Mesodermal cell (in vitro differentiated cells): ENCODE data around the gene CHD9.

ENCODE experiments used
- H3K27ac ChIP-seq: 2 replicates; pipeline ENCODE4 v1.7.0; 2013; ENCODE audit warnings: mild to moderate bottlenecking, low read depth, low read length, moderate library complexity; ENCODE audit not compliant: severe bottlenecking
- H3K36me3 ChIP-seq: 2 replicates; pipeline ENCODE4 v1.7.1; 2013; ENCODE audit warnings: mild to moderate bottlenecking, low read length, moderate library complexity; ENCODE audit not compliant: control insufficient read depth, insufficient read depth
- H3K4me1 ChIP-seq: one replicate; pipeline ENCODE4 v1.7.1; 2013; ENCODE audit warnings: mild to moderate bottlenecking, low read length; ENCODE audit not compliant: insufficient read depth, control insufficient read depth, poor library complexity, severe bottlenecking
- H3K4me3 ChIP-seq: 2 replicates; pipeline ENCODE4 v1.7.0; 2013; ENCODE audit warnings: low read length, control low read depth, mild to moderate bottlenecking; ENCODE audit not compliant: insufficient read depth, poor library complexity, severe bottlenecking; ENCODE audit errors: extremely low read depth
- H3K9me3 ChIP-seq: 2 replicates; pipeline ENCODE4 v1.7.1; 2013; ENCODE audit warnings: mild to moderate bottlenecking, low read length, moderate library complexity; ENCODE audit not compliant: control insufficient read depth
- WGBS, 2 experiments: methylation state at CpG; one replicate each; pipeline ENCODE4 v1.1.5; 2013; ENCODE audit warnings: missing lambda C conversion rate in 2 of 2; ENCODE audit not compliant: insufficient coverage in 2 of 2; 5-methylcytosine and 5-hydroxymethylcytosine counted together

CHD9 gene

DNA sequence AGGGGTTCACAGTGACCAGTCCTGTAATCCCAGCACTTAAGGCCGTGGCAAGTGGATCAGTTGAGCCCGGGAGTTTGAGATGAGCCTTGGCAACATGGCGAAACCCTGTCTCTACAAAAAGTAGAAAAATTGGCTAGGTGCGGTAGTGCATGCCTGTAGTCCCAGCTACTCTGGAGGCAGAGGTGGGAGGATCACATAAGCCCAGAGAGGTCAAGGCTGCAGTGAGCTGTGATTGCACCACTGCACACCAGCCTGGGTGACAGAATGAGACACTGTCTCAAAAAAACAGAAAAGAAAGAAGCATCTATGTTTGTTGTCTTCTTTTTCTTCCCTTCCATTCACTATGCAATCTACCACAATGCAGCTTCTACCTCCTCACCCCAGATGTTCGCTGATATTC, 227.5 kb downstream of the CHD9 start:
- no peaks in the 10 kb centered on the region for H3K4me1 ChIP-seq
- H3K4me3 ChIP-seq = no peak overlapping the region
- H3K9me3 ChIP-seq = no peaks in the 10 kb centered on the region
- WGBS, 2 experiments = 90 to 94% methylated on average over 5 of the region's 5 CpGs
- H3K36me3 ChIP-seq = peaks cover 71% of the 10 kb centered on the region
- no peak overlapping the region for H3K27ac ChIP-seq

DNA sequence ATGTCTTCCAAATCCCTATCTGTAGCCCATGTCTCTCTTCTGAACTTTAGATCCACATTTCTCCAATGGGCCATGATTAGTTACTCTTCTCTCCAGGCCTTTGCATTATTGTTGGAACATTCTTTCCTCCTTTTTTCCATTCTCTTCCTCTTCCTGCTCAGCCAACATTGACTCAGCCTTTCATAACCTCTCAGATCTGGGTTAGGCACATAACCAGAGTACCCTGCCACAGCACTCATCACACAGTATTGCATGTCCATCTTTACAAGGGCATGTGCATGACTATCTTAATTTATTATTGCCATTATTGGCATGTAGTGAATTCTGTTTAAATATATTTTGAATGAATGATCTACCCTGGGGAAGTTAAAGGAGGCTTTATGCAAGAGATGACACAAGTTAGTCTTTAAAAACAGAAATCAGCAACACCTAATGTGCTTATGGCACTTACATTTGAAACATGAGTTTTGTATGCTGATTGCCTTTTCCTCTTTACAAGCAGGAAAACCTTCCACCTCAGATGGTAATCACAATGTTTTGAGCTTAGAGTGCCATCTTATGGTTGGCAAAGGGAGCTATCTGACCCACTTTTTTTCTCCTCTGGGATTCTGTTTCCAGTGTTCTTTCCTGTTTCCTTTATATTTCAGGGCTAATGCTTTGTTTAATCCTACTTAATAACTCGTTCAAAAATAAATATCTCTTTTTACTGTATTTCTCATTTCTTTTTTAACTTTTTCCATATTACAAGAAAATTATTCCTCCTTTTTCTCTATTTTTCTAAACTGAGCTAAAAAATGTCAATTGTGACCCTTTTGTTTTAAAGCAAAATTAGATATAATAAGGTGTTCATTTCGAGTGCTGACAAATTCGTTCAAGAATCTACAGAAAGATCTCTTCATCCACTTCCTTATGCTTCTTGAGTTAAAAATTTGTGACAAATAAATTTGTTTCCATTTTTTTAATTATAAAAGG, 228.5 kb downstream of the CHD9 start:
- no CpG with 5 or more reads among the region's 3 CpGs for WGBS, 2 experiments
- Histone ChIP-seq H3K27ac (no peak overlapping the region), H3K4me3 (no peak overlapping the region), H3K9me3 (no peaks in the 10 kb centered on the region), H3K4me1 (no peaks in the 10 kb centered on the region), H3K36me3 (peaks cover 71% of the 10 kb centered on the region)

DNA sequence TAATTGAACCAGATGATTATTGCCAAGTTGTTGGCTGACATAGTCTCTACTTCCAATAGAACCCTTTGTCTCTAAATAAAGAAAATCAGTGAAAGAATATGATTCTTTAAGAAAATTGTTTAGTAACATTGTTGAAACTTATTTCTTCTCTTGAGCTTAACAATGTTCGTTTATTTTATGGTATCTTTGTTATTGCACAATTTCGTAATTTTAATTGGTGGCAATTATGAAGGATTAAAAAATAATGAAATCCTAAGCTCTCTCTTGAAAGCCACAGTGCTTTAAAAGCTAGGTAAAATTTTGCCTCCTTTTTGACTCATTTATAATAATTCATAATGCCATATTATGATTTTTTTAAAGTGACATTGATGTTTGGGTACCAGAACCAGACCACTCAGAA, 230.4 kb downstream of the CHD9 start:
- 80% methylated on average over 1 of the region's 2 CpGs; no CpG with 5 or more reads in 1 of the 2 experiments for WGBS, 2 experiments
- Histone ChIP-seq H3K9me3 (no peaks in the 10 kb centered on the region), H3K4me3 (no peak overlapping the region), H3K27ac (no peak overlapping the region), H3K4me1 (no peaks in the 10 kb centered on the region), H3K36me3 (peaks cover 82% of the 10 kb centered on the region)

DNA sequence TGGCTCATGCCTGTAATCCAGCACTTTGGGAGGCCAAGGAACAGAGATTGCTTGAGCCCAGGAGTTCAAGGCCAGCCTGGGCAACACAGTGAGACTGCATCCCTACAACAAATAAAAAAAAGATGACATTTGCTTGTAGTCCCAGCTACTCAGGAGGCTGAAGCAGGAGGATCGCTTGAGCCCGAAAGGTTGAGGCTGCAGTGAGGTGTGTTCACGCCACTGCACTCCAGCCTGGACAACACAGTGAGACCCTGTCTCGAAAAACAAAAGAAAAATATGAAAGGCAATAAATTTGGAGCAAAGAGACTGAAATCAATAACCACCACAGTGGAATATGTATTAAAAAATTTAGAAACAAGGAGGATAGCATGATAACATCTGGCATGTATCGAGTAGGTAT, 235.7 kb downstream of the CHD9 start:
- H3K36me3 ChIP-seq = peaks cover 87% of the 10 kb centered on the region
- no peaks in the 10 kb centered on the region for H3K4me1 ChIP-seq
- 90 to 100% methylated on average over 3 to 4 of the region's 5 CpGs for WGBS, 2 experiments
- H3K9me3 ChIP-seq = no peaks in the 10 kb centered on the region
- H3K27ac ChIP-seq = no peak overlapping the region
- H3K4me3 ChIP-seq = no peak overlapping the region

DNA sequence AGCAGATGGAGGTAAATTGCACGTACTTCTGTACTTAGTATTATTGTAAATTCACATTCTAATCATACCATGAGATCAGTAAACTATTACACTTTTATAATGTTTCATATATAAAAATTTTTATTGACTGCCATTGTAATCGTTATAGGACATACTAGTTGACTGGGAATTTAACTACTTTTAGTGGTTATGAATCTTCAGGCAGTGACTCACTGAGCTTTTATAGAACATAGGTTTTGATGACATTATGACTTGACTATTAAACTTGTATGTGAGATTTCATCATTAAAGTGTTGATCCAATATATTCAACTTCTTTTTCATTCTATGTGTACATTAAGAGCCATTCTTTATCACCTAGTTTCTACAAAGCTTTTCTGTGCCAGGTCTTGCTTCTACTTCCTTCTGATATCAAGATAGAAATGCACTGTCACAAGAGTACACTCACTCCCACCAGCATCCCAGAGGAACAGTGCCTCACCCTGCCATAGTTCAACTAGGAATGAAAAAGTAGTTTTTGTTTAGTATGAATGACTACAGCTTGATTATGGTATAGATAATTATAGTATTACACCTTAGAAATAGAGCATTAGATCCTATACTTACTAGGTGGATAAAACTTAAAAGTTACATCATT, 237.1 kb downstream of the CHD9 start:
- WGBS, 2 experiments = no CpG with 5 or more reads among the region's 2 CpGs
- H3K36me3 ChIP-seq = peaks cover 87% of the 10 kb centered on the region

DNA sequence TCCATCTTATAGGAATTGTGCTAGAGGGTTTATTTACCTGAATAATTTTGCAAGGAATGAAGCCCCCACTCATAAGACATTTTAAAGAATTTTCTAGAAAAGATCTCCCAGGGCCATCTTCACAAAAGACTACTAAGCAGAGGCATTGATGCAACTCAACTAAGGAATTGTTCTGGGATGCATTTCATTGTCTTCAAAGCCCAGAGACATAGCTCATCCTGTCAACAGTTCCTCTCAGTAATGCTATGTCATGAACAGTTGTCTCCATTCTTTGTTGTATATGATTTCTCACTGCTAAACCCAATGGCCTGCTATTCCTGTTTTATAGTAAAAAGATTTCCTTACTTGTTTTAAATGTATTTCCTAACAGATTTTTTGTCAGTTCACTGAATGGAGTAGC, 242.7 kb downstream of the CHD9 start:
- H3K4me3 ChIP-seq = no peak overlapping the region
- H3K9me3 ChIP-seq = no peaks in the 10 kb centered on the region
- H3K36me3 ChIP-seq = peaks cover 81% of the 10 kb centered on the region
- H3K27ac ChIP-seq = no peak overlapping the region
- no peaks in the 10 kb centered on the region for H3K4me1 ChIP-seq

More for the DNA sequence above, 237.1 kb downstream of the CHD9 start:
- no peaks in the 10 kb centered on the region for H3K9me3 ChIP-seq
- no peak overlapping the region for H3K27ac ChIP-seq
- H3K4me1 ChIP-seq = no peaks in the 10 kb centered on the region
- no peak overlapping the region for H3K4me3 ChIP-seq

DNA sequence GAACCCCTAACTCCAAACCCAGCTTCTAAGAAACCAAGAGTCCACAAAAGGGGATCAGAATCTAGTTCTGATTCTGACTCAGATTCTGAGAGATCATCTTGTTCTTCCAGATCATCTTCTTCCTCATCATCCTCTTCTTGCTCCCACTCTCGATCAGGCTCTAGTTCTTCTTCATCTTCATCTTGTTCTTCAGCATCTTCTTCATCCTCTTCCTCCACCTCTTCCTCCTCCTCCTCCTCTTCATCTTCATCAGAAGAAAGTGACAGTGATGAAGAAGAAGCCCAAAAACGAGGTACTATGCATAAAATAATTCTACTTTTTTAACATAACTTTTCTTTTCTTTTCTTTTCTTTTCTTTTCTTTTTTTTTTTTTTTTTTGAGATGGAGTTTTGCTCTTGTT, 249.5 kb downstream of the CHD9 start:
- no peaks in the 10 kb centered on the region for H3K9me3 ChIP-seq
- no peaks in the 10 kb centered on the region for H3K4me1 ChIP-seq
- no peak overlapping the region for H3K4me3 ChIP-seq
- peaks cover 73% of the 10 kb centered on the region for H3K36me3 ChIP-seq
- no peak overlapping the region for H3K27ac ChIP-seq
- 89 to 100% methylated on average over 1 of the region's 2 CpGs for WGBS, 2 experiments

DNA sequence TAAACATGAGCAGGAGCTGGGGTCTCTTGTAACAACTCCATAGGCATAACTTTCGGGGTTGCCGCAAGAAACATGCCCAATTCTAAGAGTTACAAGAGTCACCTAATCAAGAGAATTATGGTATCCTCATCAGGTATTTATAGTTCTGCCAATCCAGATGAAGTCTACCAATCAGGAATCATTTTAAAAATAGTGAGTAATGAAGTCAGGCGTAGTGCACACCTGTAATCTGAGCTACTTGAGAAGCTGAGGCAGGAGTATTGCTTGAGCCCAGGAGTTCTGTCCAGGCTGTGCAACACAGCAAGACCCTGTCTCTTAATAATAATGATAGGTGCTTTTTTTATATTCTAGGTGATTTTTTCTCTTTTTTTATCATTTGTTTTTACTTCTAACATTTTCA, 251.0 kb downstream of the CHD9 start:
- Histone ChIP-seq H3K36me3 (peaks cover 73% of the 10 kb centered on the region), H3K9me3 (no peaks in the 10 kb centered on the region), H3K4me3 (no peak overlapping the region), H3K27ac (no peak overlapping the region), H3K4me1 (no peaks in the 10 kb centered on the region)
- WGBS, 2 experiments = 94 to 100% methylated on average over 2 to 3 of the region's 3 CpGs

DNA sequence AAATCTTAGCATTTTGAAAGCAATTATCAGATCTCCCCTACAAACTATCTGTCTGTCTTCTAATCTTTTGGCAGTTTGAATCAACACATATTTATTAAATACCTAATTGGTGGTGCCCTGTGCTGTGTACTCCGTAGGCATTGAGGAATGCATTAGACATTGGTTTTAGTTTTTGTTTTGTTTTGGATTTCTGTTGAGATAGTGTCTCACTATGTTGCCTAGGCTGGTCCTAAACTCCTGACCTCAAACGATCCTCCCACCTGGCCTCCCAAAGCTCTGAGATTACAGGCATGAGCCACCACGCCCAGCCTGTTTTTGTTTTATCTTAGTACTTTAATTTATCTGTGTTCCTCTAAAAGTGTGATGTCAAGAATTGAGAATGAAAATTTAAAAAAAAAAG, 254.7 kb downstream of the CHD9 start:
- peaks cover 82% of the 10 kb centered on the region for H3K36me3 ChIP-seq
- no peak overlapping the region for H3K4me3 ChIP-seq
- H3K4me1 ChIP-seq = no peaks in the 10 kb centered on the region
- H3K27ac ChIP-seq = no peak overlapping the region
- 100% methylated on average over 1 of the region's 3 CpGs; no CpG with 5 or more reads in 1 of the 2 experiments for WGBS, 2 experiments
- no peaks in the 10 kb centered on the region for H3K9me3 ChIP-seq

DNA sequence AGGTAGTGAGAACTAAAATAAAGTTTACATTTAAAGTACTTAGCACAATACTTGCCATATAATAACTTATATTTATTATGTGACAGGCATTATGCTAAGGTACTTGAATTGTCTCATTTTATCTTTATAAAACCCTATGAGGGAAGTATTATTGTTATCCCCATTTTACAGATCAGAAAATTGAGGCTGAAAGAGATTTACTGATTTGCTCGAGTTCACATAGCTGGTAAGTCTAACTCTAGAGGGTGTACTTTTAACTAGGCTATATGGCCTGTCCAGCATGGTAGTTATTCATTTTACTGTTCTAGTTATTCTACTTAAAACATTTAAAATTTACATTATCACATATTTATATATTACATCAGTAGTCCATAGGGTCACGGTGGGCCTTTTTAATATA, 266.2 kb downstream of the CHD9 start:
- Histone ChIP-seq H3K4me1 (no peaks in the 10 kb centered on the region), H3K36me3 (peaks cover 81% of the 10 kb centered on the region), H3K27ac (no peak overlapping the region), H3K9me3 (no peaks in the 10 kb centered on the region), H3K4me3 (no peak overlapping the region)
- no CpG with 5 or more reads among the region's 2 CpGs for WGBS, 2 experiments

DNA sequence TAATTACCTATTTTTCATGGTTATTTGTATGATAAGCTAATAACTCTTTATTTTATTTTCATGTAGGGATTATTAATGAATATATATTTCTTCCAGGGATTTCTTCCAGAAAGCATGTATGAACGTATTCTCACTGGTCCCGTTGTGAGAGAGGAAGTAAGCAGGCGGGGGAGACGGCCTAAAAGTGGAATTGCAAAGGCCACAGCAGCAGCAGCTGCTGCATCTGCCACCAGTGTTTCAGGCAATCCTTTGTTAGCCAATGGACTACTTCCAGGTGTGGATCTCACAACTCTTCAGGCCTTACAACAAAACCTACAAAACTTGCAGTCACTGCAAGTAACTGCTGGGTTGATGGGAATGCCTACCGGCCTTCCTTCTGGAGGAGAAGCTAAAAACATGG, 269.1 kb downstream of the CHD9 start:
- 90 to 100% methylated on average over 3 to 5 of the region's 5 CpGs for WGBS, 2 experiments
- Histone ChIP-seq H3K36me3 (peaks cover 63% of the 10 kb centered on the region), H3K4me1 (no peaks in the 10 kb centered on the region), H3K9me3 (no peaks in the 10 kb centered on the region), H3K4me3 (no peak overlapping the region), H3K27ac (no peak overlapping the region)
